ENCODE measurements around the gene LRRC49. TPM values are rescaled to one million over a fixed set of nuclear protein-coding genes. Genes with fewer than 3 reads are reported as not detected.
"Not testable (repeated sequence)": the region's sequence is repeated elsewhere in the genome, so short reads cannot be mapped to it uniquely, and the experiment has no call there.

Gene LRRC49
- total and polyA plus RNA-seq, 3 experiments from 2014 or later, result 0.46 to 0.62 TPM; not detected in 1

GRCh38 chr15:71003319-71003718 is 110.7 kb downstream of the LRRC49 start:
- Mint-ChIP-seq H3K27ac (no peak overlapping the region), H3K9me3 (peaks cover 8 to 15% (median 12%) of the 10 kb centered on the region in 5 donors), H3K4me3 (no peak overlapping the region), H3K27me3 (peaks cover 9 to 26% of the 10 kb centered on the region in 2 donors), H3K36me3 (no peaks in the 10 kb centered on the region), H3K4me1 (no peaks in the 10 kb centered on the region)
- Histone ChIP-seq H3K27ac (ENCODE audit: low read depth, low read length) (no peak overlapping the region), H3K4me3 (ENCODE audit: low read length) (no peak overlapping the region), H3K27me3 (ENCODE audit: insufficient read depth, low read length, poor library complexity, severe bottlenecking) (no peaks in the 10 kb centered on the region), H3K36me3 (ENCODE audit: insufficient read depth, low read length) (no peaks in the 10 kb centered on the region), H3K4me1 (ENCODE audit: insufficient read depth, low read length) (no peaks in the 10 kb centered on the region), H3K9me3 (ENCODE audit: low read length) (no peaks in the 10 kb centered on the region)
- ChIA-PET CTCF (no interaction called here), POLR2A (no interaction called here)
- DNase-seq, result no peak

- Mint-ChIP-seq H3K4me3 (peak overlapping the region in 1 of 7 donors; percentile 72), H3K27me3 (peaks cover 9 to 26% of the 10 kb centered on the region in 2 donors)
- POLR2A ChIA-PET; DNase-seq; H3K36me3 Mint-ChIP-seq; H3K4me1 Mint-ChIP-seq; H3K27ac Mint-ChIP-seq; H3K9me3 ChIP-seq (ENCODE audit: low read length); H3K4me1 ChIP-seq (ENCODE audit: insufficient read depth, low read length); CTCF ChIA-PET; H3K4me3 ChIP-seq (ENCODE audit: low read length); H3K36me3 ChIP-seq (ENCODE audit: insufficient read depth, low read length); H3K9me3 Mint-ChIP-seq; H3K27ac ChIP-seq (ENCODE audit: low read depth, low read length); H3K27me3 ChIP-seq (ENCODE audit: insufficient read depth, low read length, poor library complexity, severe bottlenecking): not testable (repeated sequence)
Measured at GRCh38 chr15:71004506-71004905, 111.9 kb downstream of the LRRC49 start.

DNA sequence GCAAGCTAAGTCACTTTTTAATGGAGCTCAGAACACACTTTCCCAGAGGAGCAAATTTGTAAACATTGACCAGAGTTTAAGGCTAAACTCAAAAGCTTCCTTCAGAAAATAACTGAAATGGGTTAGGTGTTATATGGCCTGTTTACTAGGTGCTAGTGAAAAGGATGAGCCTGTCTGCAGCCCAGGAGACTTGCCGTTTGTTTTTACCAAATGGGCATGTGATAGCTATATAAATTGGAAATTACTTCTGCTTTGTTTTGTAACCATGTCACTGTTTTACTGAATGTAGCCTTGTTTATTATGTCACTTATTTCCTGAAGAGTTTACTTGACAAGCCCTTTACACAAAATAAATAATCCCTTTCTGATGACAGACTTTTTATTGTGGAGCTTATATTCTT is 113.3 kb downstream of the LRRC49 start:
- Mint-ChIP-seq H3K9me3 (peaks cover 0 to 5% (median 1%) of the 10 kb centered on the region in 5 donors), H3K27ac (no peak overlapping the region), H3K36me3 (no peaks in the 10 kb centered on the region), H3K27me3 (peaks cover 7 to 33% of the 10 kb centered on the region in 2 donors), H3K4me3 (no peak overlapping the region), H3K4me1 (no peaks in the 10 kb centered on the region)
- POLR2A ChIA-PET, result no interaction called here
- Histone ChIP-seq H3K27ac (ENCODE audit: low read depth, low read length) (no peak overlapping the region), H3K9me3 (ENCODE audit: low read length) (no peaks in the 10 kb centered on the region), H3K27me3 (ENCODE audit: insufficient read depth, low read length, poor library complexity, severe bottlenecking) (no peaks in the 10 kb centered on the region), H3K36me3 (ENCODE audit: insufficient read depth, low read length) (no peaks in the 10 kb centered on the region), H3K4me3 (ENCODE audit: low read length) (no peak overlapping the region), H3K4me1 (ENCODE audit: insufficient read depth, low read length) (no peaks in the 10 kb centered on the region)
- no peak for DNase-seq
- CTCF ChIA-PET, result no interaction called here

- CTCF ChIA-PET, result no interaction called here
- no peaks in the 10 kb centered on the region for H3K9me3 ChIP-seq (ENCODE audit: low read length)
- no peak overlapping the region for H3K4me3 ChIP-seq (ENCODE audit: low read length)
- POLR2A ChIA-PET, result no interaction called here
- peaks cover 6% of the 10 kb centered on the region for H3K27me3 ChIP-seq (ENCODE audit: insufficient read depth, low read length, poor library complexity, severe bottlenecking)
- no peak overlapping the region for H3K27ac ChIP-seq (ENCODE audit: low read depth, low read length)
- H3K4me1 ChIP-seq (ENCODE audit: insufficient read depth, low read length), result no peaks in the 10 kb centered on the region
- DNase-seq, result no peak
- Mint-ChIP-seq H3K4me1 (no peaks in the 10 kb centered on the region), H3K4me3 (no peak overlapping the region), H3K36me3 (no peaks in the 10 kb centered on the region), H3K27ac (no peak overlapping the region), H3K9me3 (peaks cover 0 to 2% (median 0%) of the 10 kb centered on the region in 5 donors), H3K27me3 (peaks cover 3 to 47% of the 10 kb centered on the region in 2 donors)
- no peaks in the 10 kb centered on the region for H3K36me3 ChIP-seq (ENCODE audit: insufficient read depth, low read length)
Measured at GRCh38 chr15:71008250-71008870, 115.7 kb downstream of the LRRC49 start.

GRCh38 chr15:71010472-71010871 is 117.8 kb downstream of the LRRC49 start:
- no peak for DNase-seq
- Mint-ChIP-seq H3K36me3 (no peaks in the 10 kb centered on the region), H3K9me3 (no peaks in the 10 kb centered on the region), H3K4me3 (no peak overlapping the region), H3K4me1 (no peaks in the 10 kb centered on the region), H3K27me3 (peaks cover 4 to 43% of the 10 kb centered on the region in 2 donors), H3K27ac (peak overlapping the region in 1 of 8 donors; percentile 91)
- no peaks in the 10 kb centered on the region for H3K9me3 ChIP-seq (ENCODE audit: low read length)
- no peak overlapping the region for H3K4me3 ChIP-seq (ENCODE audit: low read length)
- no peak overlapping the region for H3K27ac ChIP-seq (ENCODE audit: low read depth, low read length)
- POLR2A ChIA-PET, result no interaction called here
- peaks cover 9% of the 10 kb centered on the region for H3K27me3 ChIP-seq (ENCODE audit: insufficient read depth, low read length, poor library complexity, severe bottlenecking)
- CTCF ChIA-PET, result no interaction called here
- no peaks in the 10 kb centered on the region for H3K36me3 ChIP-seq (ENCODE audit: insufficient read depth, low read length)
- H3K4me1 ChIP-seq (ENCODE audit: insufficient read depth, low read length), result no peaks in the 10 kb centered on the region

GRCh38 chr15:71010997-71011396 is 118.4 kb downstream of the LRRC49 start:
- Histone ChIP-seq H3K27me3 (ENCODE audit: insufficient read depth, low read length, poor library complexity, severe bottlenecking) (peaks cover 9% of the 10 kb centered on the region), H3K4me1 (ENCODE audit: insufficient read depth, low read length) (no peaks in the 10 kb centered on the region), H3K36me3 (ENCODE audit: insufficient read depth, low read length) (no peaks in the 10 kb centered on the region), H3K4me3 (ENCODE audit: low read length) (no peak overlapping the region), H3K9me3 (ENCODE audit: low read length) (no peaks in the 10 kb centered on the region), H3K27ac (ENCODE audit: low read depth, low read length) (no peak overlapping the region)
- H3K4me1 Mint-ChIP-seq, result no peaks in the 10 kb centered on the region
- H3K36me3 Mint-ChIP-seq, result no peaks in the 10 kb centered on the region
- ChIA-PET POLR2A (no interaction called here), CTCF (no interaction called here)
- no peak overlapping the region for H3K27ac Mint-ChIP-seq
- H3K4me3 Mint-ChIP-seq, result no peak overlapping the region
- no peaks in the 10 kb centered on the region for H3K9me3 Mint-ChIP-seq
- DNase-seq, result no peak
- H3K27me3 Mint-ChIP-seq, result peaks cover 4 to 43% of the 10 kb centered on the region in 2 donors

DNA sequence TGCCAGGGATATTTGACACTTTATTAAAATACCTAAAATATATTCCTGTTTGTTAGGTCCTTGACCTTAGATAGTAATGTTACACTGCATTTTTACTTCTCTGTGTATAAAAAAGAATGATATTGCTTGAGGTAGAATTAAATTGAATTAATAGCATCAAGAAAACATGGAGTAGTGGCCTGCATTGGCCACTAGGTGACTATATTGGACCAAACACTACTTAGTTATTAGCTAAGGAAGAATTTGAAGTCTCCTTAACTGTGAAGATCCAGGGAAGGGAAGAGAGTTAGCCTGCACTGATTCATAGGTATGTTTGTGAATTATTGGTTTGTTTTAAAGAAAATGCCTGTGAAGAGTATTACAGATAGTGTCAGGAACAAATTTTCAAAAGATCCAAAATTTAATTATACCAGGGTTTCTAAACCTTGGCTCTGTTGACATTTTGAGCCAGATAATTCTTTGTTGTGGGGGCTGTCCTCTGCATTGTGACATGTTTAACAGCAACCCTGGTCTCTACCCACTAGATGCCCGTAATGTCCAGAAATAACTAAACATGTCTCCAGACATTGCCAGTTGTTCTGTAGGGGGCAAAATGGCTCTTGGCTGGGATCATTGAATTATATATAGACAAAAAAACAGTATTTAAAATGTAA is 119.0 kb downstream of the LRRC49 start:
- no peak overlapping the region for H3K27ac ChIP-seq (ENCODE audit: low read depth, low read length)
- H3K4me3 ChIP-seq (ENCODE audit: low read length), result no peak overlapping the region
- ChIA-PET POLR2A (no interaction called here), CTCF (no interaction called here)
- DNase-seq, result no peak
- Mint-ChIP-seq H3K27ac (no peak overlapping the region), H3K9me3 (no peaks in the 10 kb centered on the region), H3K36me3 (no peaks in the 10 kb centered on the region), H3K4me3 (no peak overlapping the region), H3K27me3 (peaks cover 4 to 40% of the 10 kb centered on the region in 2 donors), H3K4me1 (no peaks in the 10 kb centered on the region)
- H3K36me3 ChIP-seq (ENCODE audit: insufficient read depth, low read length), result no peaks in the 10 kb centered on the region
- H3K9me3 ChIP-seq (ENCODE audit: low read length), result no peaks in the 10 kb centered on the region
- H3K4me1 ChIP-seq (ENCODE audit: insufficient read depth, low read length), result no peaks in the 10 kb centered on the region
- H3K27me3 ChIP-seq (ENCODE audit: insufficient read depth, low read length, poor library complexity, severe bottlenecking), result peaks cover 9% of the 10 kb centered on the region

DNA sequence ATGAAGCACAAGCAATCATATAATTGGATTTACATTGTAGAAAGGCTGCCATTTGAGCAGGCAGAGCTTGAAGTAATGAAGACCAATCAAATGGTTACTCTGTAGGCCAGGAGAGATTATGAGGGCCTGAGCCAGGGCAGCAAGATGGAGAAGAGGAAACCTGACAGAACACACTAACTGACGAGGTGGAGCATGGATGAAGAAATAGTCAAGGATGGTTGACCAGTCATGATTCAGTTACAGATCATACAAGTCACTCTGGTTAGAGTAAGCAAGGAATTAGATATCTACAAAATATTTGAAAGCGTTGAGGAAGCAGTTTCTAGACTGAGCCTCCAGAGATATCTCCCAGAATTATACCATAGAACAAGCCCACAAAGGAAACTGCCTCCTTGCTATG is 120.8 kb downstream of the LRRC49 start:
- DNase-seq, result no peak
- peaks cover 9% of the 10 kb centered on the region for H3K27me3 ChIP-seq (ENCODE audit: insufficient read depth, low read length, poor library complexity, severe bottlenecking)
- Mint-ChIP-seq H3K27ac (no peak overlapping the region), H3K4me1 (no peaks in the 10 kb centered on the region), H3K27me3 (peaks cover 6 to 42% of the 10 kb centered on the region in 2 donors), H3K36me3 (no peaks in the 10 kb centered on the region), H3K9me3 (peaks cover 0 to 1% (median 0%) of the 10 kb centered on the region in 5 donors), H3K4me3 (no peak overlapping the region)
- no peaks in the 10 kb centered on the region for H3K36me3 ChIP-seq (ENCODE audit: insufficient read depth, low read length)
- H3K4me1 ChIP-seq (ENCODE audit: insufficient read depth, low read length), result no peaks in the 10 kb centered on the region
- CTCF ChIA-PET, result no interaction called here
- no peak overlapping the region for H3K4me3 ChIP-seq (ENCODE audit: low read length)
- H3K27ac ChIP-seq (ENCODE audit: low read depth, low read length), result no peak overlapping the region
- POLR2A ChIA-PET, result no interaction called here
- no peaks in the 10 kb centered on the region for H3K9me3 ChIP-seq (ENCODE audit: low read length)

Measured in CD8-positive, alpha-beta memory T cell (primary cell).